ENCODE measurements around the gene CERS6. TPM values are rescaled to one million over a fixed set of nuclear protein-coding genes. Genes with fewer than 3 reads are reported as not detected.

CERS6 gene
- total and polyA plus RNA-seq, 2 experiments from 2014 or later: 7.4 to 35.0 TPM

- Histone ChIP-seq H4K20me1 (replicated peaks; ENCODE audit: insufficient read depth) (no peaks in the 10 kb centered on the region), H3K4me2 (peak overlapping the region; percentile 64; the same call in 1 of the 2 replicates), H3K4me1 (ENCODE audit: insufficient read depth) (peaks cover 43% of the 10 kb centered on the region), H3K27me3 (ENCODE audit: insufficient read depth) (no peaks in the 10 kb centered on the region), H3K9me2 (ENCODE audit: insufficient read depth) (peaks cover 8% of the 10 kb centered on the region), H3K27ac (ENCODE audit: low read depth) (no peak overlapping the region), H2AFZ (no peak overlapping the region), H3K36me3 (ENCODE audit: insufficient read depth) (no peaks in the 10 kb centered on the region), H3K79me2 (replicated peaks; ENCODE audit: insufficient read depth) (no peaks in the 10 kb centered on the region), H3K4me3 (no peak overlapping the region), H3F3A (replicated peaks; ENCODE audit: low read depth) (no peaks in the 10 kb centered on the region)
- Mint-ChIP-seq H3K27me3 (ENCODE audit: insufficient read depth, low read depth, poor library complexity) (peaks cover 4% of the 10 kb centered on the region), H3K36me3 (ENCODE audit: low read depth) (0 out of 3 replicates have a peak, but pooled peaks cover 8% of the 10 kb centered on the region), H3K27ac (no peak overlapping the region), H3K4me3 (no peak overlapping the region), H3K9me3 (no peaks in the 10 kb centered on the region; the same call in 2 of the 3 replicates), H3K4me1 (peaks cover 34% of the 10 kb centered on the region)
- DNase-seq (ENCODE audit: low spot score) (no peak), ATAC-seq (no peak)
- TF ChIP-seq JUNB (IDR thresholded peaks at IDR 0.05; ENCODE audit: unreplicated experiment): no peak
- no peak for TF ChIP-seq REST (IDR thresholded peaks at IDR 0.05; ENCODE audit: unreplicated experiment)
- TF ChIP-seq ZNF331 (CRISPR knock-in tag; IDR thresholded peaks at IDR 0.05; ENCODE audit: low read depth): no peak
- TF ChIP-seq NANOG (IDR thresholded peaks at IDR 0.05; ENCODE audit: borderline replicate concordance): no peak
- no peak for TF ChIP-seq EZH2phosphoT487 (IDR thresholded peaks at IDR 0.05; ENCODE audit: unreplicated experiment)
- TF ChIP-seq CTCF (conservative IDR thresholded peaks at IDR 0.05; ENCODE audit: low read depth in 2 of 2): no peak
- TF ChIP-seq STAT1 (IDR thresholded peaks at IDR 0.05; ENCODE audit: unreplicated experiment): no peak
- no peak for TF ChIP-seq POLR2AphosphoS5 (IDR thresholded peaks at IDR 0.05; ENCODE audit: low read depth)
- no peak for TF ChIP-seq ZNF114 (CRISPR knock-in tag; IDR thresholded peaks at IDR 0.05)
- TF ChIP-seq CREB1 (CRISPR knock-in tag; IDR thresholded peaks at IDR 0.05; ENCODE audit: low read depth): no peak
- no peak for TF ChIP-seq EZH2 (IDR thresholded peaks at IDR 0.05; ENCODE audit: low read depth, unreplicated experiment)
- TF ChIP-seq ETS1 (IDR thresholded peaks at IDR 0.05): no peak
- no peak for TF ChIP-seq ZNF462 (CRISPR knock-in tag; IDR thresholded peaks at IDR 0.05)
Measured at GRCh38 chr2:168782271-168782670, 326.2 kb downstream of the CERS6 start.
